NCI-H1105 treated with DMSO at 0.1 percent for 48 hours (cell line): Measurements from ENCODE around the gene STAT5A.
A peak's percentile ranks its signal among the peaks of the same experiment; 100 is the strongest.
"Not testable (repeated sequence)": the region's sequence is repeated elsewhere in the genome, so short reads cannot be mapped to it uniquely, and the experiment has no call there.

Source experiments
- DNase-seq: peaks from one replicate; lab custom pipeline; 2025; lab: John Stamatoyannopoulos, UW

The STAT5A gene

DNA sequence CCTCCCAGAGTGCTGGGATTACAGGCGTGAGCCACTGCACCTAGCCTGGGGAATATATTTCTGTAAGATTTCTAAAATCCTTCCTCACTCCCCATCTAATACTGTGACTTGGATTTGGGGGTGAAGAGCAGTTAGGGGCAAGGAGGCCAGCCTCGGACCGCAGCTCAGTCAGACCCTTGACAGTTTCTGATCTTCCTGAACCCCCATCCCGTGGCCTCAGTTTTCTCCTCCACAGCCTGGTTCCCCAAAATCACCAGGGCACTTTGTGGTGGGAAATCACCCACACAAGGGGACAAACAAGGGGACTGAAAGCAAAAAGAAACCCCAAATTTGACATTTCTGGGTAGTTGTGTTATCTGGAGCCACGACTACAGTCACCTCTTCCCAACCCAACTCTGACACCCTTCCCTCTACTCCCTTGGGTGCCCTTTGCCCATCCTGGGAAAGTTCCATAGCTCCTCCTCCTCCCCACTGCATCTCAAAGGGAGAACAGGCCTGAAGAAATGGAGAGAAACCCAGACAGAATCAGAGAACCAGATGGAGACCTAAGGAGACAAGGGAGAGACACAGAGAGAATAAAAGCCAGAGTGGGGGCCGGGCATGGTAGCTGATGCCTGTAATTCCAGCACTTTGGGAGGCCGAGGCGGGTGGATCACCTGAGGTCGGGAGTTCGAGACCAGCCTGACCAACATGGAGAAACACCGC is 2.8 kb upstream of the STAT5A start:
- no peak for DNase-seq

DNA sequence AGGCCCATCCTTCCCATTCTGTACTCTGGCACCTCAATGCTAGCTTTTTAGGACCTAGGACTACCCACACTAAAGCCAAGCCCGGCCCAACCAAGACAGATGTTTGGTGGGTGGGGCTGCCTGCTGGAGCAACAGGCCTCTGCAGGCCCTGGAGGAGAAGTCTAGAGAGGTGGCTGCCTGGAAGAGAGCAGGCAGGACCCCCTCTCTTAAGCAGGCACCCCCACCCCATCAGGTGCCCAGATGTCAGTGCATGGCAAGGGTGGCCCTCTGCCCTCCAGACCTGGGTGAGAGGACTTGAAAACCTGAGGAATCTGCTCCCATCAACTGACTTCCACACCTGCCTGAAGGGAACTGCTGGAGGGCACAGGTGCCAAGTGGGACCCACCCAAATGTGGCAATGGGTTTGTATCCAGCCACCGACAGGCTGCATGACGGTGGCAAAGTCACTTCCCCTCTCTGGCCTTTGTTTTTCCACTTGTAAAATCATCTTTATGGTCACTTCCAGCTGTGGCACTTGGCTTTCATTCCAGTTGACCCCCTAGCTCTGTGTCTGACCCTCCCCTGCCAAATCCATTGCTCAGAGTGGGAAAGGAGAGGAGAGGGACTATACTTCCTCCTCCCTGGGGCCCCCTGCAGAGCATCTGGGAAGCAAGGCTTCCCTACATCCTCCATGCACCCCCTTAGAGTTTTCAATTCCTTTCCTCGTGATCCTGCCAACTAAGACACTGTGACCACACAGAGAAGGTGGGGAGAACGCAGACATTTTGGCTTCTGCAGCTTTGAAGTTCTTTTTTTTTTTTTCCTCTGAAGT is 1.7 kb upstream of the STAT5A start:
- no peak for DNase-seq

DNA sequence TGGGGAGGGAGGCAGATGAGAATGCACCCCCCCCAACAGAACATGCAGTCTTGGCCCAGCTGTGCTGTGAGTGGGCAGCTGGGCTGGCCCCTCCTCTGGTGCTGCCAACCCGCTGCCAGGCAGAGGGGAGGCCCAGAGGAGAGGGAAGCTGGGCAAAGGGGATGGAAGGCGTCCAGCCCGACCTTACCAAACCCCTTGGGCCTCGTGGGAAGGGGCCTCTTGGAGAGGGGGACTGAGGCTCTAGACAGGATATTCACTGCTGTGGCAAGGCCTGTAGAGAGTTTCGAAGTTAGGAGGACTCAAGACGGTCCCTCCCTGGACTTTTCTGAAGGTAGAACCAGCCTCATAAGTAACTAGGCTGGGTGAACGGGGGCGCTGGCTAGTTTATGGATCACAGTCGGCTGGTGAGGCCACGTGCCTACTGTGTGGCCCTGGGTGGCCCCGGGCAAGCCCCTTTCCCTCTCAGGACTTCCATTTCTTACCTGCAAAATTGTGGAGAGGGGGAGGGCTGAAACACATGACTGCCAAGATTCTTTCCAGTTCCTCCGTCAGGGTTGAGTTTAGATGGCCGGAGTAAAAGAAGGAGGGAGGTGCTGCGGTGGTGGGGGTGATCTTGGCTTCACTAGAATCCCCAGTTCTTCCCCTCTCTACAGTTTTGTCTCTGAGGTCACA is 857 bp upstream of the STAT5A start:
- DNase-seq: no peak

GRCh38 chr17:42288803-42289610 is 709 bp downstream of the STAT5A start:
- peak; percentile 43 for DNase-seq

GRCh38 chr17:42289611-42290181 is 1.4 kb downstream of the STAT5A start:
- no peak for DNase-seq

GRCh38 chr17:42290577-42290976 is 2.3 kb downstream of the STAT5A start:
- DNase-seq: no peak

GRCh38 chr17:42291129-42291528 is 2.8 kb downstream of the STAT5A start:
- no peak for DNase-seq

GRCh38 chr17:42294469-42295398 is 6.4 kb downstream of the STAT5A start:
- DNase-seq: no peak

DNA sequence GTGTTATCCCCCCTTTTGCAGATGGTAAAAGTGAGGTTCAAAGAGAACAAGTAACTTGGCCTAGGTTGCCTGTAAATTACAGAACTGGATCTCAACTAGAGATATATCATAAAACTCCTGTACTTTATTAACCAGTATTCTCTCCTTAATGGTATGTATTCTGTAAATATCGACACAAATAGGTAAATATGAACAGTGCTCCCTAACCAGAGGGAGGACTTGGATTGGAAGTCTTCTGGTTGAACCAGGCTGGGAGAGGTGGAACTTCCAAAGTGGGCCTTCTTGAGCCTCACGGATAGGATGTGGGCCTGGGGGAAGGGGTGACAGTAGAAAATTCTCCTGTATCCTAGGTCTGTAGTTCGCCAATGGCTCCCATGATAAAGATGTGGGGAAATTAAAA is 7.7 kb downstream of the STAT5A start:
- no peak for DNase-seq

GRCh38 chr17:42297775-42298174 is 9.5 kb downstream of the STAT5A start:
- DNase-seq: not testable (repeated sequence)

- DNase-seq: not testable (repeated sequence)
Observed at GRCh38 chr17:42299361-42299760, 11.1 kb downstream of the STAT5A start.

GRCh38 chr17:42299913-42300312 is 11.6 kb downstream of the STAT5A start:
- DNase-seq: not testable (repeated sequence)

- no peak for DNase-seq
Observed at GRCh38 chr17:42301022-42301421, 12.7 kb downstream of the STAT5A start.

DNA sequence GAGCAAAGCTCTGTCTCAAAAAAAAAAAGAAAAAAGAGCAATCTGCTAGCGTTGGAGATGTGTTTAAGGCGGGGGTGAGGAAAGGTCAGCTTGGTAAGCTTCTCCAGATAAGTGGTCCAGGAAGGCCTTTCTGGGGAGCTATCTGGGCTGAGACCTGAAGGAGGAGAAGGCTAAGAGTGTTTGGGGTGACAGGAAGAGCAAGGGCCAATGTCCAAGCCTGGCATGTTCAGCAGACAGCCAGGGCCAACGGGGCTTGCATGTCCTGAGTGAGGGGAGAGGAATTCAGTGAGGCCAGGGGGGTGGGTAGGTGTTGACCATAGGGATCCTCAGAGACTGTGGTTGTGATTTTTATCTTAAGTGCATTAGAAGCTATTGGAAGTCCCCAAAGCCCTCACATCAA is 15.4 kb downstream of the STAT5A start:
- DNase-seq: no peak

GRCh38 chr17:42304187-42305030 is 16.1 kb downstream of the STAT5A start:
- DNase-seq: no peak

DNA sequence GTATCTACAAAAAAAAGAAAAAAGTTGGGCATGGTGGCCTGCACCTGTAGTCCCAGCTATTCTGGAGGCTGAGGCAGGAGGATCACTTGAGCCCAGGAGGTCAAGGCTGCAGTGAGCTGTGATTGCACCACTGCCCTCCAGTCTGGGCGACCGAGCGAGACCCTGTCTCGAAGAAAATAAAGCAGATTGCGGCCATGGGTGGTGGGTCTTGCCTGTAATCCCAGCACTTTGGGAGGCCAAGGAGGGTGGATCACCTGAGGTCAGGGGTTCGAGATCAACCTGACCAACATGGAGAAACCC is 16.7 kb downstream of the STAT5A start:
- not testable (repeated sequence) for DNase-seq

DNA sequence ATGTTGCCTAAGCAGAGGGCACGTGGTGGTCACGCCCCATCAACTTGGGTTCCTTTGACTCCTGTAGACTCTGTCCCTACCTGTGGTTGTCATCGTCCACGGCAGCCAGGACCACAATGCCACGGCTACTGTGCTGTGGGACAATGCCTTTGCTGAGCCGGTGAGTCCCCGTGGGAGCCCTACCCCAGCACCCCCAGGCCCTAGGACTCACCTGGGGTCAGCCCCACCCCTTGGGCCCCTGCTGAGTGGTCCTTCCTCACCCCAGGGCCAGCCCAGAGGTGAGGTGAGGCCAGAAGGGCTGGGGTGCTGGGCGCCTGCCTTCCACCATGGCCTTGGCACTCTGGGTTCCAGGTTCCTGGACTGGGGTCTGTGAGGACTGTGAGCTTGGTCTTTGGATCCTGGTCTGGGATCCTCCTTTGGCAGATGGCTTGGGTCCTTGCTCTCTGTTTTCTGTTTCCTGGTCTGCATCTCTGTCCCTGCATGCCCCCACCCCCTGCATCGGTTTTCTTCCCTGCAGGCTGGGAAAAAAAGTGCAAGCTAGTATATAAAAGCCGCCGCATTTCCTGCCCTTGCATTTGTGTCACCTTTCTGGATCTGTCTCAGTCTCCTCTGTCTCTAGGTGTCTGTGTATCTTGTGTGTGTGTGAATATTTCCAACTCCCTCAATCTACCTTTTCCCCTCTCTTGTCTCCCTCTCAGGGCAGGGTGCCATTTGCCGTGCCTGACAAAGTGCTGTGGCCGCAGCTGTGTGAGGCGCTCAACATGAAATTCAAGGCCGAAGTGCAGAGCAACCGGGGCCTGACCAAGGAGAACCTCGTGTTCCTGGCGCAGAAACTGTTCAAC is 17.5 kb downstream of the STAT5A start:
- DNase-seq: no peak

GRCh38 chr17:42306385-42306667 is 18.0 kb downstream of the STAT5A start:
- no peak for DNase-seq

DNA sequence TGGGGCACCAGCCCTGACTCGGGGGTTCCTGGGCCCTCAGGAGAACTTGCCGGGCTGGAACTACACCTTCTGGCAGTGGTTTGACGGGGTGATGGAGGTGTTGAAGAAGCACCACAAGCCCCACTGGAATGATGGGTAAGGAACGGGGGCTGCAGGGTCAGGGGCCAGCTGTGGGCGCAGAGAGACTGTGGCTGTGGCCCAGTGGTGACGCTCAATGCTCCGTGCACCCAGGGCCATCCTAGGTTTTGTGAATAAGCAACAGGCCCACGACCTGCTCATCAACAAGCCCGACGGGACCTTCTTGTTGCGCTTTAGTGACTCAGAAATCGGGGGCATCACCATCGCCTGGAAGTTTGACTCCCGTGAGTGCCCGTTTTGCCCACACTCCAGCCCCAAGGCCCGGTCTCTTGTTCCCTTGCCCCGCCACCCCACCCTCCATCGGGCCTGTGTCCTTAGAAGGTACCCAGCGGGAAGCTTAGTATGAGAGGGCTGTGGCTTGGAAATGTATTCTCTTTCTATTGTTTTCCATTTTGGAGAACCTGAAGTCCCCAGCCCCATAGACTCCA is 19.1 kb downstream of the STAT5A start:
- no peak for DNase-seq
